HEK293 (cell line): ENCODE measurements around the gene INPP4B.

Experiments used
- CTCF ChIA-PET: fragments of 350-600 bp; formaldehyde crosslinking; extraction: SDS; loops from one replicate; lab custom pipeline; 2021; ENCODE audit warnings: antibody characterized with exemption; lab: Yijun Ruan, JAX
- POLR2A ChIA-PET: fragments of 300-600 bp; formaldehyde crosslinking; extraction: SDS; loops from one replicate; lab custom pipeline; 2020; ENCODE audit warnings: antibody characterized with exemption, inconsistent platforms; lab: Yijun Ruan, JAX
- H3K27ac ChIP-seq: fragments of 200-500 bp; sonication (Bioruptor generic); 2 replicates; pipeline ENCODE4 v1.5.1; 2014; ENCODE audit warnings: low read depth, low read length, control low read depth, inconsistent platforms; ENCODE audit errors: extremely low read depth
- H3K36me3 ChIP-seq, 2 experiments: fragments of 200-500 bp in 1 of 2; sonication (Bioruptor generic) in 1 of 2; 1 replicate in 1 of 2; 2 replicates in 1 of 2; pipeline ENCODE4 v1.5.1; 2014 to 2017; ENCODE audit warnings: inconsistent platforms in 2 of 2, low read length in 2 of 2; ENCODE audit not compliant: control insufficient read depth in 2 of 2, insufficient read depth in 1 of 2
- H3K4me1 ChIP-seq: fragments of 200-500 bp; sonication (Bioruptor generic); 2 replicates; pipeline ENCODE4 v1.5.1; 2014; ENCODE audit warnings: mild to moderate bottlenecking, low read length, inconsistent platforms; ENCODE audit not compliant: control insufficient read depth, insufficient read depth
- H3K4me3 ChIP-seq: 2 replicates; pipeline ENCODE4 v1.5.1; 2011; ENCODE audit warnings: low read depth, mild to moderate bottlenecking, control low read depth, low read length, moderate library complexity
- H3K9me3 ChIP-seq: fragments of 200-500 bp; sonication (Bioruptor generic); 2 replicates; pipeline ENCODE4 v1.5.1; 2014; ENCODE audit warnings: low read depth, low read length, inconsistent platforms; ENCODE audit not compliant: control insufficient read depth, insufficient read depth
- BCL11B ChIP-seq: fragments of 450-650 bp; formaldehyde crosslinking; IDR thresholded peaks from 2 replicates; pipeline ENCODE4 v1.5.1; 2016; ENCODE audit warnings: low read depth, missing biosample characterization, missing genetic modification characterization
- EGR2 ChIP-seq: fragments of 450-650 bp; formaldehyde crosslinking; IDR thresholded peaks from 2 replicates; pipeline ENCODE4 v1.5.1; 2016; ENCODE audit warnings: low read depth, missing biosample characterization, missing genetic modification characterization
- GLIS1 ChIP-seq: fragments of 450-650 bp; formaldehyde crosslinking; IDR thresholded peaks from 2 replicates; pipeline ENCODE4 v1.5.1; 2016; ENCODE audit warnings: missing biosample characterization, missing genetic modification characterization
- OVOL3 ChIP-seq: fragments of 450-650 bp; formaldehyde crosslinking; IDR thresholded peaks from 2 replicates; pipeline ENCODE4 v1.5.1; 2016; ENCODE audit warnings: missing biosample characterization, missing genetic modification characterization
- RBAK ChIP-seq: fragments of 450-650 bp; formaldehyde crosslinking; IDR thresholded peaks from 2 replicates; pipeline ENCODE4 v1.5.1; 2016; ENCODE audit warnings: missing biosample characterization, missing genetic modification characterization
- ZNF112 ChIP-seq: fragments of 450-650 bp; formaldehyde crosslinking; IDR thresholded peaks from 2 replicates; pipeline ENCODE4 v1.5.0; 2017; ENCODE audit warnings: missing biosample characterization, missing genetic modification characterization
- ZNF169 ChIP-seq: fragments of 450-650 bp; formaldehyde crosslinking; IDR thresholded peaks from 2 replicates; pipeline ENCODE4 v1.5.1; 2016; ENCODE audit warnings: missing biosample characterization, missing genetic modification characterization
- ZNF549 ChIP-seq: fragments of 450-650 bp; IDR thresholded peaks from 2 replicates; pipeline ENCODE4 v1.5.1; 2018; ENCODE audit warnings: missing biosample characterization, missing genetic modification characterization, mild to moderate bottlenecking, inconsistent platforms, moderate library complexity
- ZNF555 ChIP-seq: fragments of 450-650 bp; formaldehyde crosslinking; conservative IDR thresholded peaks from 2 replicates; pipeline ENCODE4 v1.5.1; 2017; ENCODE audit warnings: missing biosample characterization, mild to moderate bottlenecking, missing genetic modification characterization, inconsistent platforms
- ZNF596 ChIP-seq: fragments of 450-650 bp; IDR thresholded peaks from 2 replicates; pipeline ENCODE4 v1.5.0; 2018; ENCODE audit warnings: missing biosample characterization, mild to moderate bottlenecking, missing genetic modification characterization, moderate library complexity
- ZNF626 ChIP-seq: fragments of 450-650 bp; sonication (Bioruptor Pico); formaldehyde crosslinking; IDR thresholded peaks from 2 replicates; pipeline ENCODE4 v1.5.1; 2018; ENCODE audit warnings: missing biosample characterization, missing genetic modification characterization, inconsistent platforms
- ZNF677 ChIP-seq: fragments of 450-650 bp; IDR thresholded peaks from 2 replicates; pipeline ENCODE4 v1.5.0; 2018; ENCODE audit warnings: missing biosample characterization, mild to moderate bottlenecking, missing genetic modification characterization, moderate library complexity
- TF ChIP-seq, protein P1 (sequence below): fragments of 450-650 bp; formaldehyde crosslinking; IDR thresholded peaks from 2 replicates; pipeline ENCODE4 v1.5.1; 2016; ENCODE audit warnings: missing biosample characterization, missing genetic modification characterization, borderline replicate concordance
- TF ChIP-seq, protein P2 (sequence below): fragments of 450-650 bp; formaldehyde crosslinking; IDR thresholded peaks from 2 replicates; pipeline ENCODE4 v1.5.1; 2016; ENCODE audit warnings: missing biosample characterization, missing genetic modification characterization, borderline replicate concordance
- TF ChIP-seq, protein P3 (sequence below): fragments of 450-650 bp; IDR thresholded peaks from 2 replicates; pipeline ENCODE4 v1.5.1; 2018; ENCODE audit warnings: missing biosample characterization, mild to moderate bottlenecking, missing genetic modification characterization
- TF ChIP-seq, protein P4 (sequence below): fragments of 450-650 bp; formaldehyde crosslinking; IDR thresholded peaks from 2 replicates; pipeline ENCODE4 v1.5.1; 2017; ENCODE audit warnings: missing biosample characterization, missing genetic modification characterization
- TF ChIP-seq, protein P5 (sequence below): fragments of 450-650 bp; formaldehyde crosslinking; conservative IDR thresholded peaks from 2 replicates; pipeline ENCODE4 v1.5.1; 2016; ENCODE audit warnings: low read depth, missing biosample characterization, missing genetic modification characterization
- TF ChIP-seq, protein P6 (sequence below): fragments of 450-650 bp; formaldehyde crosslinking; IDR thresholded peaks from 2 replicates; pipeline ENCODE4 v1.5.1; 2016; ENCODE audit warnings: missing biosample characterization, missing genetic modification characterization

INPP4B gene

DNA sequence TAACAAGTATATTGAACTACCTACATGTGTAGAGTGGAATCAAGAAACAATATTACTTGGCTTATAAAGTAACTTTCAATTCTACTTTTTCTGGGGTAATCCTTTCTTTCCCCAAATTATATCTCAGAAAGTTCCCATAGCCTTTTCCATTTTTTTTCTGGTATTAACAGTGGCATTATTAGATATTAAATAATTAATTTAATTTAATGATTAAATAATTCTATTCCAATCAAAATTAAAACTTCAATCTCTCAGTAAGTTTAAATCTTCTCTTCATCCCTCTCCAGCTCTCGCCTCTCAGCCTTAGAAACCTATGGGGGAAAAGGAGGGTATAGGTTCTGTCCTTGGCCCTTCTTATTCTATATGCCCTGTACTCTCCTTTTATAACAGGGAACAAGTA is 262.4 kb downstream of the INPP4B start:
- CTCF ChIA-PET: no interaction called here

More for the DNA sequence above, 262.4 kb downstream of the INPP4B start:
- no peaks in the 10 kb centered on the region for H3K36me3 ChIP-seq
- no peak overlapping the region for H3K4me3 ChIP-seq
- H3K27ac ChIP-seq: no peak overlapping the region
- TF ChIP-seq BCL11B: no peak
- TF ChIP-seq, protein P1, sequence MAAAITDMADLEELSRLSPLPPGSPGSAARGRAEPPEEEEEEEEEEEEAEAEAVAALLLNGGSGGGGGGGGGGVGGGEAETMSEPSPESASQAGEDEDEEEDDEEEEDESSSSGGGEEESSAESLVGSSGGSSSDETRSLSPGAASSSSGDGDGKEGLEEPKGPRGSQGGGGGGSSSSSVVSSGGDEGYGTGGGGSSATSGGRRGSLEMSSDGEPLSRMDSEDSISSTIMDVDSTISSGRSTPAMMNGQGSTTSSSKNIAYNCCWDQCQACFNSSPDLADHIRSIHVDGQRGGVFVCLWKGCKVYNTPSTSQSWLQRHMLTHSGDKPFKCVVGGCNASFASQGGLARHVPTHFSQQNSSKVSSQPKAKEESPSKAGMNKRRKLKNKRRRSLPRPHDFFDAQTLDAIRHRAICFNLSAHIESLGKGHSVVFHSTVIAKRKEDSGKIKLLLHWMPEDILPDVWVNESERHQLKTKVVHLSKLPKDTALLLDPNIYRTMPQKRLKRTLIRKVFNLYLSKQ (tag by site-specific recombination): no peak
- no peak for TF ChIP-seq ZNF549
- TF ChIP-seq, protein P2, sequence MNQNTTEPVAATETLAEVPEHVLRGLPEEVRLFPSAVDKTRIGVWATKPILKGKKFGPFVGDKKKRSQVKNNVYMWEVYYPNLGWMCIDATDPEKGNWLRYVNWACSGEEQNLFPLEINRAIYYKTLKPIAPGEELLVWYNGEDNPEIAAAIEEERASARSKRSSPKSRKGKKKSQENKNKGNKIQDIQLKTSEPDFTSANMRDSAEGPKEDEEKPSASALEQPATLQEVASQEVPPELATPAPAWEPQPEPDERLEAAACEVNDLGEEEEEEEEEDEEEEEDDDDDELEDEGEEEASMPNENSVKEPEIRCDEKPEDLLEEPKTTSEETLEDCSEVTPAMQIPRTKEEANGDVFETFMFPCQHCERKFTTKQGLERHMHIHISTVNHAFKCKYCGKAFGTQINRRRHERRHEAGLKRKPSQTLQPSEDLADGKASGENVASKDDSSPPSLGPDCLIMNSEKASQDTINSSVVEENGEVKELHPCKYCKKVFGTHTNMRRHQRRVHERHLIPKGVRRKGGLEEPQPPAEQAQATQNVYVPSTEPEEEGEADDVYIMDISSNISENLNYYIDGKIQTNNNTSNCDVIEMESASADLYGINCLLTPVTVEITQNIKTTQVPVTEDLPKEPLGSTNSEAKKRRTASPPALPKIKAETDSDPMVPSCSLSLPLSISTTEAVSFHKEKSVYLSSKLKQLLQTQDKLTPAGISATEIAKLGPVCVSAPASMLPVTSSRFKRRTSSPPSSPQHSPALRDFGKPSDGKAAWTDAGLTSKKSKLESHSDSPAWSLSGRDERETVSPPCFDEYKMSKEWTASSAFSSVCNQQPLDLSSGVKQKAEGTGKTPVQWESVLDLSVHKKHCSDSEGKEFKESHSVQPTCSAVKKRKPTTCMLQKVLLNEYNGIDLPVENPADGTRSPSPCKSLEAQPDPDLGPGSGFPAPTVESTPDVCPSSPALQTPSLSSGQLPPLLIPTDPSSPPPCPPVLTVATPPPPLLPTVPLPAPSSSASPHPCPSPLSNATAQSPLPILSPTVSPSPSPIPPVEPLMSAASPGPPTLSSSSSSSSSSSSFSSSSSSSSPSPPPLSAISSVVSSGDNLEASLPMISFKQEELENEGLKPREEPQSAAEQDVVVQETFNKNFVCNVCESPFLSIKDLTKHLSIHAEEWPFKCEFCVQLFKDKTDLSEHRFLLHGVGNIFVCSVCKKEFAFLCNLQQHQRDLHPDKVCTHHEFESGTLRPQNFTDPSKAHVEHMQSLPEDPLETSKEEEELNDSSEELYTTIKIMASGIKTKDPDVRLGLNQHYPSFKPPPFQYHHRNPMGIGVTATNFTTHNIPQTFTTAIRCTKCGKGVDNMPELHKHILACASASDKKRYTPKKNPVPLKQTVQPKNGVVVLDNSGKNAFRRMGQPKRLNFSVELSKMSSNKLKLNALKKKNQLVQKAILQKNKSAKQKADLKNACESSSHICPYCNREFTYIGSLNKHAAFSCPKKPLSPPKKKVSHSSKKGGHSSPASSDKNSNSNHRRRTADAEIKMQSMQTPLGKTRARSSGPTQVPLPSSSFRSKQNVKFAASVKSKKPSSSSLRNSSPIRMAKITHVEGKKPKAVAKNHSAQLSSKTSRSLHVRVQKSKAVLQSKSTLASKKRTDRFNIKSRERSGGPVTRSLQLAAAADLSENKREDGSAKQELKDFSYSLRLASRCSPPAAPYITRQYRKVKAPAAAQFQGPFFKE (tag by site-specific recombination): no peak
- TF ChIP-seq, protein P3, sequence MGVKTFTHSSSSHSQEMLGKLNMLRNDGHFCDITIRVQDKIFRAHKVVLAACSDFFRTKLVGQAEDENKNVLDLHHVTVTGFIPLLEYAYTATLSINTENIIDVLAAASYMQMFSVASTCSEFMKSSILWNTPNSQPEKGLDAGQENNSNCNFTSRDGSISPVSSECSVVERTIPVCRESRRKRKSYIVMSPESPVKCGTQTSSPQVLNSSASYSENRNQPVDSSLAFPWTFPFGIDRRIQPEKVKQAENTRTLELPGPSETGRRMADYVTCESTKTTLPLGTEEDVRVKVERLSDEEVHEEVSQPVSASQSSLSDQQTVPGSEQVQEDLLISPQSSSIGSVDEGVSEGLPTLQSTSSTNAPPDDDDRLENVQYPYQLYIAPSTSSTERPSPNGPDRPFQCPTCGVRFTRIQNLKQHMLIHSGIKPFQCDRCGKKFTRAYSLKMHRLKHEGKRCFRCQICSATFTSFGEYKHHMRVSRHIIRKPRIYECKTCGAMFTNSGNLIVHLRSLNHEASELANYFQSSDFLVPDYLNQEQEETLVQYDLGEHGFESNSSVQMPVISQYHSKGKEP: no peak
- no peak for TF ChIP-seq ZNF169 (tag by site-specific recombination)
- no peak for TF ChIP-seq EGR2 (tag by site-specific recombination)
- no peak for TF ChIP-seq ZNF555 (tag by site-specific recombination)
- TF ChIP-seq ZNF596 (tag by site-specific recombination): no peak
- TF ChIP-seq ZNF112: no peak
- TF ChIP-seq OVOL3 (tag by site-specific recombination): no peak
- TF ChIP-seq ZNF677 (tag by site-specific recombination): no peak
- TF ChIP-seq, protein P4, sequence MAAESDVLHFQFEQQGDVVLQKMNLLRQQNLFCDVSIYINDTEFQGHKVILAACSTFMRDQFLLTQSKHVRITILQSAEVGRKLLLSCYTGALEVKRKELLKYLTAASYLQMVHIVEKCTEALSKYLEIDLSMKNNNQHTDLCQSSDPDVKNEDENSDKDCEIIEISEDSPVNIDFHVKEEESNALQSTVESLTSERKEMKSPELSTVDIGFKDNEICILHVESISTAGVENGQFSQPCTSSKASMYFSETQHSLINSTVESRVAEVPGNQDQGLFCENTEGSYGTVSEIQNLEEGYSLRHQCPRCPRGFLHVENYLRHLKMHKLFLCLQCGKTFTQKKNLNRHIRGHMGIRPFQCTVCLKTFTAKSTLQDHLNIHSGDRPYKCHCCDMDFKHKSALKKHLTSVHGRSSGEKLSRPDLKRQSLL (tag by site-specific recombination): no peak
- TF ChIP-seq, protein P5, sequence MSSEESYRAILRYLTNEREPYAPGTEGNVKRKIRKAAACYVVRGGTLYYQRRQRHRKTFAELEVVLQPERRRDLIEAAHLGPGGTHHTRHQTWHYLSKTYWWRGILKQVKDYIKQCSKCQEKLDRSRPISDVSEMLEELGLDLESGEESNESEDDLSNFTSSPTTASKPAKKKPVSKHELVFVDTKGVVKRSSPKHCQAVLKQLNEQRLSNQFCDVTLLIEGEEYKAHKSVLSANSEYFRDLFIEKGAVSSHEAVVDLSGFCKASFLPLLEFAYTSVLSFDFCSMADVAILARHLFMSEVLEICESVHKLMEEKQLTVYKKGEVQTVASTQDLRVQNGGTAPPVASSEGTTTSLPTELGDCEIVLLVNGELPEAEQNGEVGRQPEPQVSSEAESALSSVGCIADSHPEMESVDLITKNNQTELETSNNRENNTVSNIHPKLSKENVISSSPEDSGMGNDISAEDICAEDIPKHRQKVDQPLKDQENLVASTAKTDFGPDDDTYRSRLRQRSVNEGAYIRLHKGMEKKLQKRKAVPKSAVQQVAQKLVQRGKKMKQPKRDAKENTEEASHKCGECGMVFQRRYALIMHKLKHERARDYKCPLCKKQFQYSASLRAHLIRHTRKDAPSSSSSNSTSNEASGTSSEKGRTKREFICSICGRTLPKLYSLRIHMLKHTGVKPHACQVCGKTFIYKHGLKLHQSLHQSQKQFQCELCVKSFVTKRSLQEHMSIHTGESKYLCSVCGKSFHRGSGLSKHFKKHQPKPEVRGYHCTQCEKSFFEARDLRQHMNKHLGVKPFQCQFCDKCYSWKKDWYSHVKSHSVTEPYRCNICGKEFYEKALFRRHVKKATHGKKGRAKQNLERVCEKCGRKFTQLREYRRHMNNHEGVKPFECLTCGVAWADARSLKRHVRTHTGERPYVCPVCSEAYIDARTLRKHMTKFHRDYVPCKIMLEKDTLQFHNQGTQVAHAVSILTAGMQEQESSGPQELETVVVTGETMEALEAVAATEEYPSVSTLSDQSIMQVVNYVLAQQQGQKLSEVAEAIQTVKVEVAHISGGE (tag by site-specific recombination): no peak
- no peak for TF ChIP-seq ZNF626 (tag by site-specific recombination)
- no peak for TF ChIP-seq RBAK (tag by site-specific recombination)
- TF ChIP-seq, protein P6, sequence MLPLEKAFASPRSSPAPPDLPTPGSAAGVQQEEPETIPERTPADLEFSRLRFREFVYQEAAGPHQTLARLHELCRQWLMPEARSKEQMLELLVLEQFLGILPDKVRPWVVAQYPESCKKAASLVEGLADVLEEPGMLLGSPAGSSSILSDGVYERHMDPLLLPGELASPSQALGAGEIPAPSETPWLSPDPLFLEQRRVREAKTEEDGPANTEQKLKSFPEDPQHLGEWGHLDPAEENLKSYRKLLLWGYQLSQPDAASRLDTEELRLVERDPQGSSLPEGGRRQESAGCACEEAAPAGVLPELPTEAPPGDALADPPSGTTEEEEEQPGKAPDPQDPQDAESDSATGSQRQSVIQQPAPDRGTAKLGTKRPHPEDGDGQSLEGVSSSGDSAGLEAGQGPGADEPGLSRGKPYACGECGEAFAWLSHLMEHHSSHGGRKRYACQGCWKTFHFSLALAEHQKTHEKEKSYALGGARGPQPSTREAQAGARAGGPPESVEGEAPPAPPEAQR: no peak
- TF ChIP-seq GLIS1 (tag by site-specific recombination): no peak
- POLR2A ChIA-PET: no interaction called here
- H3K4me1 ChIP-seq: no peaks in the 10 kb centered on the region
- no peaks in the 10 kb centered on the region for H3K9me3 ChIP-seq
